ENCODE measurements around the gene SERPINA3. TPM values are rescaled to one million over a fixed set of nuclear protein-coding genes. Genes with fewer than 3 reads are reported as not detected.

SERPINA3 gene
- total RNA-seq, 4 donors from 2014 or later: 1.7 to 109 (median 17.6) TPM

DNA sequence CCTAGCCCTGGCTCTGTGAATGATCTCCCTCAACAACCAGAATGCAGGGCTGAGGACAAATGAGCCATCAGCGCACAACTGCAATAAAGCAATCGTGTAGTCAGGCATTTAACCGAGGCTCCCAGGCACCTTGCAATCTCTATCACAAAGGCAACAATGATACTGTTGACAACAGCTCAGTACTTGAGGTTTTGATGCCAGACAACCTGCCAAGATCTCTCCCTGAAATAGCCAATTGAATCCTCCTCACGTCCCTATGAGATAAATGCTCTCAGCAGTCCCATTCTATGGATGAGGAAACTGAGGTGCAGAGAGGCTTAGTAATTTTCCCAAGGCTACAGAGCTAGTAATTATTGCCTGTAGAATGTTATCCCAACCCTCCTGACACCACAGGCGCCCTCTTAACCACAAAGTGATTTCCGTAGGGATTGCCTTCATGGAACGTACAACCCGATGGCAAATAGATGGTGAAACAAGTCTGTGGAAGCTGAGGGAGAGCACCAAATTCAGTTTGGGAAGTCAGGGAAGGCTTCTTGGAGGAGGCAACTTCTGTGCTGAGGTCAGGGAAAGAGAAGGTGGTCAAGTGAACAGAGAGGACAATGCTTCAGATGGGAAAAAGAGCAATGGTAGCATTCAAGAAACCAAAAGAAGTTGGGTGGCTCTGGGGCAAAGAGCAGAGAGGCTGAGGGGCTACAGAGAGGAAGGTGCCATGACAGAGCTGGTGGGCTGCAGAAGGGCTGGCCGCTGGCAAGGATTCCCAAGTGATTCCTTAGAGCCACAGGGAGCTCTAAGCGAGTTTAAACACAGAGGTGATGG lies 12.6 kb downstream of the SERPINA3 start:
- intact Hi-C loops (cut with DNase I; ENCODE audit: low total_unique reads): no loop called here
- H3K9me3 ChIP-seq: no peaks in the 10 kb centered on the region
- TF ChIP-seq, protein P1, sequence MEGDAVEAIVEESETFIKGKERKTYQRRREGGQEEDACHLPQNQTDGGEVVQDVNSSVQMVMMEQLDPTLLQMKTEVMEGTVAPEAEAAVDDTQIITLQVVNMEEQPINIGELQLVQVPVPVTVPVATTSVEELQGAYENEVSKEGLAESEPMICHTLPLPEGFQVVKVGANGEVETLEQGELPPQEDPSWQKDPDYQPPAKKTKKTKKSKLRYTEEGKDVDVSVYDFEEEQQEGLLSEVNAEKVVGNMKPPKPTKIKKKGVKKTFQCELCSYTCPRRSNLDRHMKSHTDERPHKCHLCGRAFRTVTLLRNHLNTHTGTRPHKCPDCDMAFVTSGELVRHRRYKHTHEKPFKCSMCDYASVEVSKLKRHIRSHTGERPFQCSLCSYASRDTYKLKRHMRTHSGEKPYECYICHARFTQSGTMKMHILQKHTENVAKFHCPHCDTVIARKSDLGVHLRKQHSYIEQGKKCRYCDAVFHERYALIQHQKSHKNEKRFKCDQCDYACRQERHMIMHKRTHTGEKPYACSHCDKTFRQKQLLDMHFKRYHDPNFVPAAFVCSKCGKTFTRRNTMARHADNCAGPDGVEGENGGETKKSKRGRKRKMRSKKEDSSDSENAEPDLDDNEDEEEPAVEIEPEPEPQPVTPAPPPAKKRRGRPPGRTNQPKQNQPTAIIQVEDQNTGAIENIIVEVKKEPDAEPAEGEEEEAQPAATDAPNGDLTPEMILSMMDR (IDR thresholded peaks at IDR 0.05): no peak
- TF ChIP-seq POLR2A (IDR thresholded peaks at IDR 0.05): no peak
- H3K27ac ChIP-seq: no peak overlapping the region
- no peak for DNase-seq
- no peaks in the 10 kb centered on the region for H3K4me1 ChIP-seq
- H3K27me3 ChIP-seq: no peaks in the 10 kb centered on the region
- H3K4me3 ChIP-seq: no peak overlapping the region
- no peaks in the 10 kb centered on the region for H3K36me3 ChIP-seq

GRCh38 chr14:94625353-94625635 lies 13.1 kb downstream of the SERPINA3 start:
- intact Hi-C loops (cut with DNase I; ENCODE audit: low total_unique reads): no loop called here
- Histone ChIP-seq H3K4me1 (no peaks in the 10 kb centered on the region), H3K27ac (no peak overlapping the region), H3K27me3 (no peaks in the 10 kb centered on the region), H3K36me3 (no peaks in the 10 kb centered on the region), H3K4me3 (no peak overlapping the region), H3K9me3 (no peaks in the 10 kb centered on the region)
- DNase-seq: no peak
- TF ChIP-seq POLR2A (IDR thresholded peaks at IDR 0.05): no peak
- TF ChIP-seq, protein P1 (IDR thresholded peaks at IDR 0.05): no peak

DNA sequence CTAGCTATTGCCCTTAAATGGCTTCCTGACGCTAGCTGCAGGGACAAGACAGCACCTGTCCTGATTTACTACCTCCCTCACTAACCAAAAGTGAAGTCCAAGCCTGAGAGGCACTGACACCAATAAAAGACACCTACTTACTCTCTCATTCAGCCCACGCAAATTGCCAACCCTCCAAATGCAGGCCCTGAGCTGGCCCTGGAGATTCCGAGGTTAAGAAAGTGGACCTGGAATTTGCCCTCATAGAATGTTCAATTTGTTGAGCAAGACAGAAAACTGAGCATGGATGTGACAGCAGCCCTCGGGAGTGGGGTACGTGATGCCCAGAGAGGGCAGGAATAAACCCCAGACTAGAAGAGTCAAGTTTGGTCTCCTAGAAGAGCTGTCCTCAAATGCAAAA lies 16.4 kb downstream of the SERPINA3 start:
- Histone ChIP-seq H3K4me3 (no peak overlapping the region), H3K9me3 (no peaks in the 10 kb centered on the region), H3K4me1 (no peaks in the 10 kb centered on the region), H3K27ac (no peak overlapping the region), H3K36me3 (no peaks in the 10 kb centered on the region), H3K27me3 (no peaks in the 10 kb centered on the region)
- no peak for DNase-seq
- TF ChIP-seq POLR2A (IDR thresholded peaks at IDR 0.05): no peak
- TF ChIP-seq, protein P1 (IDR thresholded peaks at IDR 0.05): no peak
- intact Hi-C loops (cut with DNase I; ENCODE audit: low total_unique reads): no loop called here

DNA sequence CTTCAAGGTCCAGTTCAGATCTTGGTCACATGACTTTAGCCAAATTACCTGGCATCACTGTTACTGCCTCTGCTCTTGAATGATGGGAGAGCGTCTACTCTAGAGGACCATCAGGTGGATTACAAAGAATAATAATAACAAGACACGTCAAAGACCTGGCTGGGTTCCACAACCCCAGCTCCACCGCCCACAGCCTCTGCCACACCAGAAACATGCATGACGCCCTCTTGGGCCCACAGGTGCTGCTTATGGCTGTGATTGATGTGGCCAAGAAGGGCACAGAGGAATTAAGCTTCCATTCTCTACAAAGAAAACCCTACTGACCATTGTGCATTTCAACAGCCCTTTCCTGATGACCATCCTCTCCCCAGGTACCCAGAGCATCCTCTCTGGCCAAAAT lies 18.2 kb downstream of the SERPINA3 start:
- Histone ChIP-seq H3K36me3 (no peaks in the 10 kb centered on the region), H3K4me3 (no peak overlapping the region), H3K4me1 (no peaks in the 10 kb centered on the region), H3K9me3 (no peaks in the 10 kb centered on the region), H3K27me3 (no peaks in the 10 kb centered on the region), H3K27ac (no peak overlapping the region)
- intact Hi-C loops (cut with DNase I; ENCODE audit: low total_unique reads): no loop called here
- DNase-seq: no peak
- no peak for TF ChIP-seq POLR2A (IDR thresholded peaks at IDR 0.05)
- TF ChIP-seq, protein P1 (IDR thresholded peaks at IDR 0.05): no peak

- Histone ChIP-seq H3K36me3 (no peaks in the 10 kb centered on the region), H3K27me3 (no peaks in the 10 kb centered on the region), H3K4me3 (no peak overlapping the region), H3K4me1 (no peaks in the 10 kb centered on the region), H3K27ac (no peak overlapping the region), H3K9me3 (no peaks in the 10 kb centered on the region)
- intact Hi-C loops (cut with DNase I; ENCODE audit: low total_unique reads): no loop called here
- no peak for DNase-seq
- TF ChIP-seq, protein P1 (IDR thresholded peaks at IDR 0.05): no peak
- TF ChIP-seq POLR2A (IDR thresholded peaks at IDR 0.05): no peak
Observed at GRCh38 chr14:94631050-94631449, 18.9 kb downstream of the SERPINA3 start.

All from uterus (tissue), 4 donors.